C4-2B (cell line): ENCODE measurements around the gene CAMTA1.

Source experiments
- H3K27ac ChIP-seq: fragments of 450-650 bp; 2 replicates; pipeline ENCODE4 v1.5.1; 2017
- ZFX ChIP-seq: fragments of 450-650 bp; IDR thresholded peaks from 2 replicates; pipeline ENCODE4 v1.6.1; 2017
- TF ChIP-seq, protein P1 (sequence below): fragments of 450-650 bp; conservative IDR thresholded peaks from 2 replicates; pipeline ENCODE4 v1.5.1; 2017; ENCODE audit warnings: mild to moderate bottlenecking

Gene CAMTA1

DNA sequence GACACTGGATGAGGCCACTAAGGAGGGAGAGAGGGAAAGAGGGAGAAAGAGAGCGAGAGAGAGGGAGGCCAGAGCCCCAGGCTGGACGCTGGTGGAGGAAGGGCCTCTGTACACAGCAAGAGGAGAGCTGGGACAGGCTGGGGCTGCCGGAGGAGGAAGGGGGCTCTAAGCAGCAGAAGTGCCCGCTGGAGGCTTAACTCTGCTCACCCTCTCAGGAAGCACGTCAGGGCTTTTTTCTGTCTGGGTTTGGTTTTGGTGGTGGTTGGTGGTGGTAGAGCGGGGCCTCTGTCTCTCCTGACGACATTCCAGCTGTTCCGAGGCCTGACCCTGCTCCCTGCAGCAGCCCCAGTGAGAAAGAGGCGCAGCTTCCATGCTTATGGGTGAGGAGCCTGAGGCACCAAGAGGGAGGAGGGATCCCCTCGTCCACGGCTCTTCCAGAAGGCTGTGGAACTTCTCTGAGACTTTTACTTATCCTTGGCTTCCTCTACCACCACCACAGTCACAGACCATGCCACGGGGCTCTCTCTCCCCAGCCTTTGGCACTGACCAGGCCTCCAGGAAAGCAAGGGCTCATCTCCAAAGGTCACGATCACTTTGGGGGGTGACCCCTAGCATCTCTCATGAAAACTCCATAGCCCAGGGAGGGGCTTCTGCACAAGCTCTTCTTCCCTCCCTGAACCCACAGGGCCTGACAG is 849.4 kb downstream of the CAMTA1 start:
- H3K27ac ChIP-seq, result no peak overlapping the region
- TF ChIP-seq, protein P1, sequence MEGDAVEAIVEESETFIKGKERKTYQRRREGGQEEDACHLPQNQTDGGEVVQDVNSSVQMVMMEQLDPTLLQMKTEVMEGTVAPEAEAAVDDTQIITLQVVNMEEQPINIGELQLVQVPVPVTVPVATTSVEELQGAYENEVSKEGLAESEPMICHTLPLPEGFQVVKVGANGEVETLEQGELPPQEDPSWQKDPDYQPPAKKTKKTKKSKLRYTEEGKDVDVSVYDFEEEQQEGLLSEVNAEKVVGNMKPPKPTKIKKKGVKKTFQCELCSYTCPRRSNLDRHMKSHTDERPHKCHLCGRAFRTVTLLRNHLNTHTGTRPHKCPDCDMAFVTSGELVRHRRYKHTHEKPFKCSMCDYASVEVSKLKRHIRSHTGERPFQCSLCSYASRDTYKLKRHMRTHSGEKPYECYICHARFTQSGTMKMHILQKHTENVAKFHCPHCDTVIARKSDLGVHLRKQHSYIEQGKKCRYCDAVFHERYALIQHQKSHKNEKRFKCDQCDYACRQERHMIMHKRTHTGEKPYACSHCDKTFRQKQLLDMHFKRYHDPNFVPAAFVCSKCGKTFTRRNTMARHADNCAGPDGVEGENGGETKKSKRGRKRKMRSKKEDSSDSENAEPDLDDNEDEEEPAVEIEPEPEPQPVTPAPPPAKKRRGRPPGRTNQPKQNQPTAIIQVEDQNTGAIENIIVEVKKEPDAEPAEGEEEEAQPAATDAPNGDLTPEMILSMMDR, result no peak
- no peak for TF ChIP-seq ZFX

GRCh38 chr1:7636795-7637526 is 851.7 kb downstream of the CAMTA1 start:
- TF ChIP-seq, protein P1, result no peak
- no peak for TF ChIP-seq ZFX

GRCh38 chr1:7638078-7638477 is 852.8 kb downstream of the CAMTA1 start:
- H3K27ac ChIP-seq, result no peak overlapping the region
- TF ChIP-seq ZFX, result no peak
- TF ChIP-seq, protein P1, result no peak

More at GRCh38 chr1:7636795-7637526, 851.7 kb downstream of the CAMTA1 start:
- H3K27ac ChIP-seq, result no peak overlapping the region

DNA sequence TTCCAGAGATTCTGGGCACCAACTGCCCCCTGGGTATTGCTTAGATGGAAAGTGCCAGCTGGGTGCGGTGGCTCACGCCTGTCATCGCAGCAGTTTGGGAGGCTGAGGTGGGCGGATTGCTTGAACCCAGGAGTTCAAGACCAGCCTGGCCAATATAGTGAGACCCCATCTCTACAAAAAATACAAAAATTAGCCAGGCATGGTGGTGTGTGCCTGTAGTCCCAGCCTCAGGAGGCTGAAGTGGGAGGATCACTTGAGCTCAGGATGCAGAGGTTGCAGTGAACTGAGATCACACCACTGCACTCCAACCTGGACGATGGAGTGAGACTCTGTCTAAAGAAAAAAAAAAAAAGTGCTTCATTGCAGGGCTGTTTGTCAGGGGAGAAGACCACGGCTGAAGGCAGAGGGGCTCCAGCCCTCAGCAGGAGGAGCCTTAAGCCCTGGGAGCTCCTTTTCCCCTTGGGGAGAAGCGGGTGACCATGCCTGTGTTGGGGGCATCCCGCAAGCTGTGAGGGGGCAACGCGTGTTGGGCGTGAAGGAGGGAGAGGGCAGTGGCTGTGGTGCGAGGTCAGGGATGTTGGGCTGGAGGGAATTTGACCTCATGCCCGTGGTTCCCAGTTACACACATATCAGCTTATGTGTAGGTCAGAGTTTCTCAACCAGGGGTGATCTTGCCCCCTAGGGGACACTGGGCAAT is 854.3 kb downstream of the CAMTA1 start:
- no peak overlapping the region for H3K27ac ChIP-seq
- TF ChIP-seq ZFX, result no peak
- TF ChIP-seq, protein P1, result no peak

DNA sequence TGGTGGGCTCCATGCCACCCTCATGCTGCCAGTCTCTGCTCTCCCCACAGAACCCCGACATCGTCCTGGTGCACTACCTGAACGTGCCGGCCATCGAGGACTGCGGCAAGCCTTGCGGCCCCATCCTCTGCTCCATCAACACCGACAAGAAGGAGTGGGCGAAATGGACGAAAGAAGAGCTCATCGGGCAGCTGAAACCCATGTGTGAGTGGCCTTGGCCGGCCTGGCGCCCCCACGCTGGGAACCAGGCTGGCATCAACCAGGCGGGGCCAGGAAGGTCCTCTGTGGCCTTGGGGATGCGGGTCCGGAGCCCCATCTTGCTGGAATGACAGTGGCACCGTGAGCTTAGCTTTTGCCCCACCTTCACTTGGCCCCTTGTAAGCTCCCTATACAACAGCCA is 855.1 kb downstream of the CAMTA1 start:
- TF ChIP-seq ZFX, result no peak
- TF ChIP-seq, protein P1, result no peak
- no peak overlapping the region for H3K27ac ChIP-seq

GRCh38 chr1:7640920-7641585 is 855.8 kb downstream of the CAMTA1 start:
- TF ChIP-seq, protein P1, result no peak
- TF ChIP-seq ZFX, result no peak
- H3K27ac ChIP-seq, result no peak overlapping the region
